Nephron (organoid): ENCODE results near the gene SEMA5A.

Source experiments
- H3K27ac Mint-ChIP-seq, 3 experiments: 2 replicates each; pipeline ENCODE4 v1.8.0; 2020; ENCODE audit warnings: mixed read lengths in 3 of 3, mild to moderate bottlenecking in 2 of 3, moderate library complexity in 1 of 3
- H3K27me3 Mint-ChIP-seq: 2 replicates; pipeline ENCODE4 v1.8.0; 2021; ENCODE audit warnings: low read depth, mild to moderate bottlenecking, moderate library complexity, mixed read lengths
- H3K36me3 Mint-ChIP-seq: 2 replicates; pipeline ENCODE4 v1.8.0; 2020; ENCODE audit warnings: low read depth, mixed read lengths
- H3K4me1 Mint-ChIP-seq: 2 replicates; pipeline ENCODE4 v1.8.0; 2020; ENCODE audit warnings: mixed read lengths
- H3K4me3 Mint-ChIP-seq, 3 experiments: 2 replicates each; pipeline ENCODE4 v1.8.0; 2020; ENCODE audit warnings: mild to moderate bottlenecking in 3 of 3, mixed read lengths in 3 of 3, moderate library complexity in 2 of 3
- H3K9me3 Mint-ChIP-seq: 2 replicates; pipeline ENCODE4 v1.8.0; 2020; ENCODE audit warnings: mixed read lengths
- TF ChIP-seq, protein P1 (sequence below), 3 experiments: fragments of 200-600 bp; sonication (generic); IDR thresholded peaks; one replicate each; pipeline ENCODE4 v1.5.0; 2021; ENCODE audit warnings: antibody characterized with exemption in 3 of 3; ENCODE audit not compliant: unreplicated experiment in 3 of 3

SEMA5A gene

GRCh38 chr5:9201011-9201410 lies 344.9 kb downstream of the SEMA5A start:
- Mint-ChIP-seq H3K27ac (no peak overlapping the region), H3K4me1 (no peaks in the 10 kb centered on the region), H3K9me3 (no peaks in the 10 kb centered on the region), H3K4me3 (no peak overlapping the region), H3K27me3 (peaks cover 3% of the 10 kb centered on the region), H3K36me3 (peaks cover 35% of the 10 kb centered on the region)
- TF ChIP-seq, protein P1, sequence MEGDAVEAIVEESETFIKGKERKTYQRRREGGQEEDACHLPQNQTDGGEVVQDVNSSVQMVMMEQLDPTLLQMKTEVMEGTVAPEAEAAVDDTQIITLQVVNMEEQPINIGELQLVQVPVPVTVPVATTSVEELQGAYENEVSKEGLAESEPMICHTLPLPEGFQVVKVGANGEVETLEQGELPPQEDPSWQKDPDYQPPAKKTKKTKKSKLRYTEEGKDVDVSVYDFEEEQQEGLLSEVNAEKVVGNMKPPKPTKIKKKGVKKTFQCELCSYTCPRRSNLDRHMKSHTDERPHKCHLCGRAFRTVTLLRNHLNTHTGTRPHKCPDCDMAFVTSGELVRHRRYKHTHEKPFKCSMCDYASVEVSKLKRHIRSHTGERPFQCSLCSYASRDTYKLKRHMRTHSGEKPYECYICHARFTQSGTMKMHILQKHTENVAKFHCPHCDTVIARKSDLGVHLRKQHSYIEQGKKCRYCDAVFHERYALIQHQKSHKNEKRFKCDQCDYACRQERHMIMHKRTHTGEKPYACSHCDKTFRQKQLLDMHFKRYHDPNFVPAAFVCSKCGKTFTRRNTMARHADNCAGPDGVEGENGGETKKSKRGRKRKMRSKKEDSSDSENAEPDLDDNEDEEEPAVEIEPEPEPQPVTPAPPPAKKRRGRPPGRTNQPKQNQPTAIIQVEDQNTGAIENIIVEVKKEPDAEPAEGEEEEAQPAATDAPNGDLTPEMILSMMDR (IDR thresholded peaks at IDR 0.05; ENCODE audit: unreplicated experiment in 3 of 3): no peak

DNA sequence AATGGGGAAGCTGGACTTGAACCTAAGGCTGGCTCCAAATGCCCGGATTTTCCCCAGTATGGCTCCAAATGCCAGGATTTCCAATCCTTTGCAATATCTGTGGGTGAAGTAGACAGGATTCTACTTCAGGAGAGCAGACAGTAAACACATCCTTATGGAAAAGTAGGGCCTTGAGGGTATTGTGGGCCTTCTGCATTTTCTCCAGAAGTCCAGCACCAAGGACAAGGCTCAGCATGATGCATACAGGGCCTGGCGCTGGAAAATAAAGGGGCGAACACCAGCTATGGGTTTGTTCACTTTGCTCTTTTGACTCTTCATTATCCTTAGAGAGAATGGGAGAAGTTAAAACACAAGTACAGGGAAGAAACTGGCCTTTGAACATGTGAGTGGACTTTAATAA lies 347.5 kb downstream of the SEMA5A start:
- no peaks in the 10 kb centered on the region for H3K9me3 Mint-ChIP-seq
- H3K4me3 Mint-ChIP-seq: no peak overlapping the region
- peaks cover 36% of the 10 kb centered on the region for H3K36me3 Mint-ChIP-seq
- no peak overlapping the region for H3K27ac Mint-ChIP-seq
- peaks cover 11% of the 10 kb centered on the region for H3K4me1 Mint-ChIP-seq
- TF ChIP-seq, protein P1 (IDR thresholded peaks at IDR 0.05; ENCODE audit: unreplicated experiment in 3 of 3): no peak
- H3K27me3 Mint-ChIP-seq: peaks cover 3% of the 10 kb centered on the region

GRCh38 chr5:9197881-9198260 lies 348.0 kb downstream of the SEMA5A start:
- peaks cover 3% of the 10 kb centered on the region for H3K27me3 Mint-ChIP-seq

GRCh38 chr5:9196403-9197227 lies 349.3 kb downstream of the SEMA5A start:
- no peak overlapping the region for H3K27ac Mint-ChIP-seq
- H3K27me3 Mint-ChIP-seq: peaks cover 3% of the 10 kb centered on the region
- H3K4me1 Mint-ChIP-seq: peaks cover 11% of the 10 kb centered on the region
- TF ChIP-seq, protein P1 (IDR thresholded peaks at IDR 0.05; ENCODE audit: unreplicated experiment in 3 of 3): no peak
- H3K9me3 Mint-ChIP-seq: no peaks in the 10 kb centered on the region
- H3K4me3 Mint-ChIP-seq: no peak overlapping the region
- H3K36me3 Mint-ChIP-seq: peaks cover 36% of the 10 kb centered on the region

More at GRCh38 chr5:9197881-9198260, 348.0 kb downstream of the SEMA5A start:
- Mint-ChIP-seq H3K9me3 (no peaks in the 10 kb centered on the region), H3K4me1 (peaks cover 11% of the 10 kb centered on the region), H3K36me3 (peaks cover 37% of the 10 kb centered on the region), H3K27ac (no peak overlapping the region), H3K4me3 (no peak overlapping the region)
- TF ChIP-seq, protein P1 (IDR thresholded peaks at IDR 0.05; ENCODE audit: unreplicated experiment in 3 of 3): no peak

DNA sequence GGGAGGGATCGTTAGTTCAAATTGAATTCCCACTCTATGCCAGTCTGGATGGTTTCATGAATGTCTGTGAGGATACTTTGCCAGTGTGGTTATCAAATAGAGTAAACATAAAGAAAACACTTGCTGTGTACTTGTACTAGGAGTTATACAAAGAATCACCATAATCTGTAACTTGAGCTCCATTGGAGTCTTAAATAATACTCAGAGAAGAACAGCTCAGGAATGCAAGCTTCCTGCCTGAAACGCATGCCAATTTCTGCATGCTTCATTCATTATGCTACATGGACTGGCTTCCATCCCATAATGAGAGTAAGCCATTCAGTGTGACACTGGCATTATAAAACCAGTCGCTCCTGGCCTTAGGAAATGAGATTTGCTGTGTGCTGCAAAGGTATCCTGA lies 351.4 kb downstream of the SEMA5A start:
- Mint-ChIP-seq H3K36me3 (peaks cover 41% of the 10 kb centered on the region), H3K9me3 (no peaks in the 10 kb centered on the region), H3K27ac (peak overlapping the region in 2 of 3 experiments; percentile 0 to 24), H3K4me1 (peaks cover 11% of the 10 kb centered on the region), H3K27me3 (peaks cover 3% of the 10 kb centered on the region), H3K4me3 (no peak overlapping the region)
- TF ChIP-seq, protein P1 (IDR thresholded peaks at IDR 0.05; ENCODE audit: unreplicated experiment in 3 of 3): no peak

DNA sequence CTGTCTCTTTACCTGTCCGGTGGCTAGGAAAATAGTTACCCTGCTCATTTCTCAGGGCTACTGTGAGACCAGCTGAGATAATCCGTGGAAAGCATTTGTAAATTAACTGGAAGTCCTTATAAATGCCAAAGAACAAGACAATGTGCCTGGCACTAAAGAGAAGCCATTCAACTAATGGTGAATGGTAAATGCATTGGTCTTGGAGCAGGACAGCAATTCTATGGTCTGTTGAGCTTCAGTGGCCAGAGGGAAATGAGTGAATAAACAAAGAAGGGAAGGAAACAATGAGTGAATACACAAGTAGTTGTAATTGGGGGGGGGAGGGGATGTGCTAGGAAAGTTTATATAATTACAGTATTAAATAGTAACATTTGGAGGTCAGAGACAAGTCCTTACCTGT lies 353.6 kb downstream of the SEMA5A start:
- Mint-ChIP-seq H3K36me3 (peaks cover 41% of the 10 kb centered on the region), H3K27me3 (peaks cover 3% of the 10 kb centered on the region), H3K27ac (no peak overlapping the region), H3K4me3 (no peak overlapping the region), H3K9me3 (no peaks in the 10 kb centered on the region), H3K4me1 (peaks cover 11% of the 10 kb centered on the region)
- TF ChIP-seq, protein P1 (IDR thresholded peaks at IDR 0.05; ENCODE audit: unreplicated experiment in 3 of 3): no peak
